NT2/D1 (cell line): ENCODE results near the gene EIF4E.

Experiments
- DNase-seq: peaks from one replicate; pipeline ENCODE4 v3.0.0-alpha.2; 2011; ENCODE audit warnings: low read depth, low spot score
- H3K27me3 ChIP-seq: 2 replicates; pipeline ENCODE4 v1.6.0; 2011; ENCODE audit warnings: mild to moderate bottlenecking; ENCODE audit not compliant: insufficient read length, insufficient read depth
- H3K36me3 ChIP-seq: 2 replicates; pipeline ENCODE4 v1.6.1; 2011; ENCODE audit warnings: mild to moderate bottlenecking, low read length, mixed read lengths; ENCODE audit not compliant: insufficient read depth, insufficient read length
- H3K4me1 ChIP-seq: 2 replicates; pipeline ENCODE4 v1.5.1; 2011; ENCODE audit not compliant: insufficient read depth, insufficient read length
- H3K4me3 ChIP-seq: 2 replicates; pipeline ENCODE4 v1.5.1; 2011; ENCODE audit warnings: low read depth; ENCODE audit not compliant: insufficient read length
- H3K9ac ChIP-seq: 2 replicates; pipeline ENCODE4 v1.6.0; 2011; ENCODE audit warnings: low read depth; ENCODE audit not compliant: insufficient read length
- H3K9me3 ChIP-seq: 2 replicates; pipeline ENCODE4 v1.5.1; 2011; ENCODE audit warnings: mild to moderate bottlenecking, low read length; ENCODE audit not compliant: insufficient read depth
- SUZ12 ChIP-seq: IDR thresholded peaks from 2 replicates; pipeline ENCODE4 v1.6.1; 2011; ENCODE audit not compliant: insufficient read length, insufficient read depth; ENCODE audit errors: extremely low read depth
- YY1 ChIP-seq: IDR thresholded peaks from 2 replicates; pipeline ENCODE4 v1.6.1; 2011; ENCODE audit not compliant: insufficient read length, insufficient read depth
- ZNF274 ChIP-seq: IDR thresholded peaks from 2 replicates; pipeline ENCODE4 v1.6.1; 2011; ENCODE audit warnings: mild to moderate bottlenecking, low read depth, low read length

EIF4E gene

GRCh38 chr4:98867648-98868047 lies 61.3 kb downstream of the EIF4E start:
- no peak for TF ChIP-seq YY1
- TF ChIP-seq ZNF274, result no peak
- no peak for TF ChIP-seq SUZ12

GRCh38 chr4:98865059-98865458 lies 63.9 kb downstream of the EIF4E start:
- Histone ChIP-seq H3K36me3 (no peaks in the 10 kb centered on the region), H3K9me3 (no peaks in the 10 kb centered on the region), H3K4me3 (no peak overlapping the region), H3K9ac (no peak overlapping the region), H3K27me3 (no peaks in the 10 kb centered on the region), H3K4me1 (no peaks in the 10 kb centered on the region)
- TF ChIP-seq ZNF274, result no peak
- TF ChIP-seq SUZ12, result no peak
- TF ChIP-seq YY1, result no peak
- no peak for DNase-seq

More at GRCh38 chr4:98867648-98868047, 61.3 kb downstream of the EIF4E start:
- Histone ChIP-seq H3K36me3 (no peaks in the 10 kb centered on the region), H3K9ac (no peak overlapping the region), H3K4me1 (no peaks in the 10 kb centered on the region), H3K4me3 (no peak overlapping the region), H3K9me3 (no peaks in the 10 kb centered on the region), H3K27me3 (no peaks in the 10 kb centered on the region)
- no peak for DNase-seq

- H3K9ac ChIP-seq, result no peak overlapping the region
- no peak for TF ChIP-seq YY1
- TF ChIP-seq ZNF274, result no peak
- TF ChIP-seq SUZ12, result no peak
- H3K27me3 ChIP-seq, result no peaks in the 10 kb centered on the region
- no peaks in the 10 kb centered on the region for H3K36me3 ChIP-seq
- H3K4me1 ChIP-seq, result no peaks in the 10 kb centered on the region
- H3K9me3 ChIP-seq, result no peaks in the 10 kb centered on the region
- DNase-seq, result no peak
- H3K4me3 ChIP-seq, result no peak overlapping the region
Measured at GRCh38 chr4:98864560-98864959, 64.4 kb downstream of the EIF4E start.

- no peaks in the 10 kb centered on the region for H3K4me1 ChIP-seq
- no peaks in the 10 kb centered on the region for H3K27me3 ChIP-seq
- H3K9me3 ChIP-seq, result no peaks in the 10 kb centered on the region
Measured at GRCh38 chr4:98862371-98862770, 66.6 kb downstream of the EIF4E start.

GRCh38 chr4:98861100-98861884 lies 67.6 kb downstream of the EIF4E start:
- TF ChIP-seq ZNF274, result no peak
- TF ChIP-seq YY1, result no peak
- TF ChIP-seq SUZ12, result no peak
- Histone ChIP-seq H3K9ac (no peak overlapping the region), H3K9me3 (no peaks in the 10 kb centered on the region), H3K4me3 (no peak overlapping the region), H3K36me3 (no peaks in the 10 kb centered on the region), H3K27me3 (no peaks in the 10 kb centered on the region), H3K4me1 (no peaks in the 10 kb centered on the region)
- no peak for DNase-seq

More at GRCh38 chr4:98862371-98862770, 66.6 kb downstream of the EIF4E start:
- no peak overlapping the region for H3K4me3 ChIP-seq
- DNase-seq, result no peak
- no peak for TF ChIP-seq SUZ12
- TF ChIP-seq ZNF274, result no peak
- no peak for TF ChIP-seq YY1
- H3K36me3 ChIP-seq, result no peaks in the 10 kb centered on the region
- H3K9ac ChIP-seq, result no peak overlapping the region

- no peaks in the 10 kb centered on the region for H3K36me3 ChIP-seq
- DNase-seq, result no peak
- no peak overlapping the region for H3K9ac ChIP-seq
- no peaks in the 10 kb centered on the region for H3K27me3 ChIP-seq
- H3K4me3 ChIP-seq, result no peak overlapping the region
- H3K4me1 ChIP-seq, result no peaks in the 10 kb centered on the region
- no peak for TF ChIP-seq SUZ12
- no peak for TF ChIP-seq ZNF274
- TF ChIP-seq YY1, result no peak
- no peaks in the 10 kb centered on the region for H3K9me3 ChIP-seq
Measured at GRCh38 chr4:98851806-98852205, 77.1 kb downstream of the EIF4E start.

- no peaks in the 10 kb centered on the region for H3K27me3 ChIP-seq
- no peak for DNase-seq
- no peak overlapping the region for H3K9ac ChIP-seq
- peaks cover 7% of the 10 kb centered on the region; the same call in 1 of the 2 replicates for H3K9me3 ChIP-seq
- no peak overlapping the region for H3K4me3 ChIP-seq
- H3K36me3 ChIP-seq, result no peaks in the 10 kb centered on the region
- TF ChIP-seq YY1 (no peak), ZNF274 (no peak), SUZ12 (no peak)
- no peaks in the 10 kb centered on the region for H3K4me1 ChIP-seq
Measured at GRCh38 chr4:98850937-98851336, 78.0 kb downstream of the EIF4E start.
